ENCODE data around the gene PLCB4.

The PLCB4 gene

GRCh38 chr20:9332791-9333479, 264.0 kb downstream of the PLCB4 start:
- DNase-seq = peak; percentile 38

- no peak for DNase-seq
Observed at GRCh38 chr20:9334866-9335265, 266.0 kb downstream of the PLCB4 start.

- no peak for DNase-seq
Observed at GRCh38 chr20:9338101-9338500, 269.2 kb downstream of the PLCB4 start.

GRCh38 chr20:9339708-9340107, 270.8 kb downstream of the PLCB4 start:
- no peak for DNase-seq

GRCh38 chr20:9342651-9343050, 273.8 kb downstream of the PLCB4 start:
- no peak for DNase-seq

- peak; percentile 35 for DNase-seq
Observed at GRCh38 chr20:9344083-9344920, 275.4 kb downstream of the PLCB4 start.

- DNase-seq = no peak
Observed at GRCh38 chr20:9348316-9348715, 279.4 kb downstream of the PLCB4 start.

- DNase-seq = no peak
Observed at GRCh38 chr20:9348747-9349146, 279.9 kb downstream of the PLCB4 start.

- DNase-seq = no peak
Observed at GRCh38 chr20:9349249-9349648, 280.4 kb downstream of the PLCB4 start.

- no peak for DNase-seq
Observed at GRCh38 chr20:9352739-9353138, 283.9 kb downstream of the PLCB4 start.

GRCh38 chr20:9353180-9353915, 284.5 kb downstream of the PLCB4 start:
- DNase-seq = no peak

GRCh38 chr20:9353916-9354276, 285.0 kb downstream of the PLCB4 start:
- DNase-seq = no peak

GRCh38 chr20:9354579-9354978, 285.7 kb downstream of the PLCB4 start:
- no peak for DNase-seq

GRCh38 chr20:9358001-9358400, 289.1 kb downstream of the PLCB4 start:
- DNase-seq = no peak

- DNase-seq = no peak
Observed at GRCh38 chr20:9359561-9360308, 290.8 kb downstream of the PLCB4 start.

- DNase-seq = no peak
Observed at GRCh38 chr20:9360431-9360830, 291.5 kb downstream of the PLCB4 start.

GRCh38 chr20:9363673-9364072, 294.8 kb downstream of the PLCB4 start:
- DNase-seq = peak; percentile 39

GRCh38 chr20:9367328-9367727, 298.4 kb downstream of the PLCB4 start:
- DNase-seq = no peak

GRCh38 chr20:9367746-9368145, 298.9 kb downstream of the PLCB4 start:
- no peak for DNase-seq

GRCh38 chr20:9368893-9369292, 300.0 kb downstream of the PLCB4 start:
- no peak for DNase-seq

- DNase-seq = no peak
Observed at GRCh38 chr20:9369557-9369956, 300.7 kb downstream of the PLCB4 start.

- no peak for DNase-seq
Observed at GRCh38 chr20:9374072-9374471, 305.2 kb downstream of the PLCB4 start.

- DNase-seq = no peak
Observed at GRCh38 chr20:9374480-9374879, 305.6 kb downstream of the PLCB4 start.
